Body of pancreas (tissue), 4 donors: Measurements from ENCODE around the gene FAM83C. TPM values are rescaled to one million over a fixed set of nuclear protein-coding genes. Genes with fewer than 3 reads are reported as not detected.

Experiments
- ATAC-seq: fragments of 150-250 bp; one replicate; pipeline ENCODE4 v1.9.1; 2016
- DNase-seq, 4 donors: peaks; one replicate each; pipeline ENCODE4 v3.0.0-alpha.2; 2019
- H3K27ac ChIP-seq, 4 donors: fragments of 200-600 bp; sonication (generic); 1 replicate in 3 of 4; 2 replicates in 1 of 4; pipeline versions ENCODE4 v1.5.1 to v1.6.1; 2016 to 2019; ENCODE audit warnings: mild to moderate bottlenecking in 1 of 4, mixed read lengths in 1 of 4, moderate library complexity in 1 of 4
- H3K27me3 ChIP-seq, 2 donors: fragments of 200-600 bp; sonication (generic); one replicate each; pipeline ENCODE4 v1.6.0; 2016; ENCODE audit warnings: mild to moderate bottlenecking in 1 of 2
- H3K36me3 ChIP-seq, 2 donors: fragments of 200-600 bp; sonication (generic); replicated peaks in 1 of 2; 2 replicates each; pipeline ENCODE4 v1.5.1; 2016; ENCODE audit warnings: low read depth in 2 of 2; ENCODE audit not compliant: insufficient read depth in 1 of 2
- H3K4me1 ChIP-seq: fragments of 200-600 bp; sonication (generic); one replicate; pipeline ENCODE4 v1.6.0; 2016
- H3K4me3 ChIP-seq, 2 donors: fragments of 200-600 bp; sonication (generic); 1 replicate in 1 of 2; 2 replicates in 1 of 2; pipeline ENCODE4 v1.5.1; 2016 to 2019
- H3K9me3 ChIP-seq, 3 donors: fragments of 200-600 bp; sonication (generic); 1 replicate in 2 of 3; 2 replicates in 1 of 3; pipeline ENCODE4 v1.5.1; 2016
- CTCF ChIP-seq, 7 experiments: fragments of 450-650 bp in 4 of 7; fragments of 200-600 bp in 3 of 7; sonication (generic) in 3 of 7; IDR thresholded peaks; one replicate each; pipeline ENCODE4 v1.5.1; 2016 to 2019; ENCODE audit warnings: antibody characterized with exemption in 7 of 7
- POLR2A ChIP-seq, 3 donors: fragments of 450-650 bp; IDR thresholded peaks; one replicate each; pipeline ENCODE4 v1.6.1; 2016; ENCODE audit warnings: antibody characterized with exemption in 3 of 3, mild to moderate bottlenecking in 2 of 3
- WGBS, 2 donors: methylation state at CpG; one replicate each; pipeline ENCODE4 v1.1.5; 2017; 5-methylcytosine and 5-hydroxymethylcytosine counted together
- intact Hi-C: fragments of 100-400 bp; cut with DNase I; formaldehyde crosslinking; loops from one replicate; pipeline ENCODE4 v1.15.1; 2023
- total RNA-seq, 2 donors: library from RNA; depleted of rRNA; stranded (reverse); fragments of >200 nt; gene quantifications; one replicate each; pipeline ENCODE4 v1.1.0, GENCODE V29; 2016

Gene FAM83C
- total RNA-seq, 2 donors from 2014 or later: not detected

GRCh38 chr20:35277531-35278395 is 14.5 kb downstream of the FAM83C start, which contains the start of gene MMP24OS:
MMP24OS (minus strand) TSS chr20:35278122; CDS start chr20:35277929, 193 bp downstream.
- Histone ChIP-seq H3K4me3 (peak within 1 kb of the TSS; percentile 57 to 66), H3K4me1 (peaks cover 31% of the 10 kb centered on the region), H3K27me3 (no peaks in the 10 kb centered on the region), H3K36me3 (peaks cover 6 to 9% of the 10 kb centered on the region in 2 donors), H3K27ac (peak within 1 kb of the TSS; percentile 81 to 97 (median 90)), H3K9me3 (no peaks in the 10 kb centered on the region)
- DNase-seq (peak; percentile 90 to 92 (median 92)), ATAC-seq (peak; percentile 94)
- intact Hi-C loops: loop anchor here (10.0 kb wide), 1 partner anchor 133 kb away; the partner anchor contains the start of gene EDEM2
- peak in 3 of 7 experiments; percentile 8 to 17 (median 14) for TF ChIP-seq CTCF (IDR thresholded peaks at IDR 0.05)
- peak; percentile 90 to 96 (median 95) for TF ChIP-seq POLR2A (IDR thresholded peaks at IDR 0.05)
- 0 to 1% methylated on average over 12 to 75 of the region's 76 CpGs for WGBS, 2 donors

- H3K36me3 ChIP-seq: peaks cover 6 to 9% of the 10 kb centered on the region in 2 donors
- peak overlapping the region; percentile 57 to 66 for H3K4me3 ChIP-seq
- H3K4me1 ChIP-seq: peaks cover 31% of the 10 kb centered on the region
- TF ChIP-seq CTCF (IDR thresholded peaks at IDR 0.05) (no peak), POLR2A (IDR thresholded peaks at IDR 0.05) (no peak)
- no peaks in the 10 kb centered on the region for H3K27me3 ChIP-seq
- H3K27ac ChIP-seq: peak overlapping the region; percentile 81 to 97 (median 90)
- no peaks in the 10 kb centered on the region for H3K9me3 ChIP-seq
- intact Hi-C loops: loop anchor here (10.0 kb wide), 1 partner anchor 132 kb away; the partner anchor contains the start of gene EDEM2
- ATAC-seq: no peak
- DNase-seq: no peak
- WGBS, 2 donors: 6 to 16% methylated on average over 8 to 10 of the region's 10 CpGs
These were observed 15.1 kb downstream of the FAM83C start for GRCh38 chr20:35277127-35277526.

- H3K36me3 ChIP-seq: peaks cover 6 to 9% of the 10 kb centered on the region in 2 donors
- WGBS, 2 donors: 85 to 87% methylated on average over 6 of the region's 6 CpGs
- no peaks in the 10 kb centered on the region for H3K9me3 ChIP-seq
- TF ChIP-seq POLR2A (IDR thresholded peaks at IDR 0.05): no peak
- no peak for TF ChIP-seq CTCF (IDR thresholded peaks at IDR 0.05)
- intact Hi-C loops: loop anchor here (10.0 kb wide), 1 partner anchor 132 kb away; the partner anchor contains the start of gene EDEM2
- ATAC-seq (no peak), DNase-seq (no peak)
- H3K4me3 ChIP-seq: no peak overlapping the region
- no peaks in the 10 kb centered on the region for H3K27me3 ChIP-seq
- H3K27ac ChIP-seq: peak overlapping the region in 2 of 4 donors; percentile 83 to 97
- peaks cover 31% of the 10 kb centered on the region for H3K4me1 ChIP-seq
These were observed 15.8 kb downstream of the FAM83C start for GRCh38 chr20:35276408-35276807.

DNA sequence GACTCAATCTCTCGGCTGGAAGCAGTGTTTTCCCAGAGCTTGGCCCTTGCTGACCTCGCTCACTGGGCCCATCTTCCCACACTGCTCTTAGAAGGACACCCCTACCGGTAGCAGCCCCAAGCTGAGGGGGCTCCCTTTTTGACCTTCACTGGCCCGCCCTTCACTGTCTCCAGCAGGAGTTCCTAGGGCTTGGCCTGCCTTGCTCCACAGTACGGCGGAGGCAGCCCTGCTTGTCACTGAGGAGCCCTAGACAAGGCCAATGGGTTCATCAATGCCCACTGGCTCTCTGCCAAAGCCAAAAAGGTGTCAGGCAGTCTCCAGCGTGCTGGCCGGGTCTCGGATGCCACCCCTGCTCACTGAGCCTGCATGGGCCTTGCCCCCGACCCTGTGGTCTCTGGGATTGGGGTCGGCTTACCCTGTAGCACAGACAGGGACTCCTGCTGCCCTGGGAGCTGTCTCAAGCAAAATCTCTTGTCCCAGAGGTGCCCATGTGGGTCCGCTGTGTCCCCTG is 16.4 kb downstream of the FAM83C start:
- peak overlapping the region in 1 of 4 donors; percentile 17 for H3K27ac ChIP-seq
- no peaks in the 10 kb centered on the region for H3K9me3 ChIP-seq
- TF ChIP-seq POLR2A (IDR thresholded peaks at IDR 0.05) (no peak), CTCF (IDR thresholded peaks at IDR 0.05) (no peak)
- no peaks in the 10 kb centered on the region for H3K27me3 ChIP-seq
- H3K36me3 ChIP-seq: peaks cover 5 to 9% of the 10 kb centered on the region in 2 donors
- peaks cover 31% of the 10 kb centered on the region for H3K4me1 ChIP-seq
- WGBS, 2 donors: 80 to 92% methylated on average over 9 to 12 of the region's 12 CpGs
- ATAC-seq (no peak), DNase-seq (no peak)
- intact Hi-C loops: loop anchor here (10.0 kb wide), 1 partner anchor 131 kb away; the partner anchor contains the start of gene EDEM2
- no peak overlapping the region for H3K4me3 ChIP-seq
